ENCODE measurements around the gene PRR12.

Gene PRR12

DNA sequence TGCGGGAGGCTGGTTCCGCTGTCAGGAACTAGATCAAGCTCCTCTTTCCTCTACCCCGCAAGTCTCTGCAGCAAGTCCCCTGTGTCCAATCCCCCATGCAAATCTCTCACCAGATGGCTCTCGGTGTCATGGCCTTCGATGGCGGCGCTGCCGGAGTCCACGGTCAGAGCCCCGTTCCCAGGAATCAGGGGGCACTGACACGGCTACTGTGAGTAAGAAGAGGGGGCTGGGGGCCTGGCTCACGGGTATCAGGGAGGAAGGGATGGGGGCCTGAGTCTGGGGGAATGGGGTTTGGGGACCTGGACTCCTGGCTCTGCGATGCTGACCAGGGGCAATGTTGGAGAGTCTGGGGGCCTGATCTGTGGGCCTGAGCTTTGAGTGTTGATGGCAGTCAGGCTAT lies 55.0 kb downstream of the PRR12 start (continued):
- TF ChIP-seq, protein P1, sequence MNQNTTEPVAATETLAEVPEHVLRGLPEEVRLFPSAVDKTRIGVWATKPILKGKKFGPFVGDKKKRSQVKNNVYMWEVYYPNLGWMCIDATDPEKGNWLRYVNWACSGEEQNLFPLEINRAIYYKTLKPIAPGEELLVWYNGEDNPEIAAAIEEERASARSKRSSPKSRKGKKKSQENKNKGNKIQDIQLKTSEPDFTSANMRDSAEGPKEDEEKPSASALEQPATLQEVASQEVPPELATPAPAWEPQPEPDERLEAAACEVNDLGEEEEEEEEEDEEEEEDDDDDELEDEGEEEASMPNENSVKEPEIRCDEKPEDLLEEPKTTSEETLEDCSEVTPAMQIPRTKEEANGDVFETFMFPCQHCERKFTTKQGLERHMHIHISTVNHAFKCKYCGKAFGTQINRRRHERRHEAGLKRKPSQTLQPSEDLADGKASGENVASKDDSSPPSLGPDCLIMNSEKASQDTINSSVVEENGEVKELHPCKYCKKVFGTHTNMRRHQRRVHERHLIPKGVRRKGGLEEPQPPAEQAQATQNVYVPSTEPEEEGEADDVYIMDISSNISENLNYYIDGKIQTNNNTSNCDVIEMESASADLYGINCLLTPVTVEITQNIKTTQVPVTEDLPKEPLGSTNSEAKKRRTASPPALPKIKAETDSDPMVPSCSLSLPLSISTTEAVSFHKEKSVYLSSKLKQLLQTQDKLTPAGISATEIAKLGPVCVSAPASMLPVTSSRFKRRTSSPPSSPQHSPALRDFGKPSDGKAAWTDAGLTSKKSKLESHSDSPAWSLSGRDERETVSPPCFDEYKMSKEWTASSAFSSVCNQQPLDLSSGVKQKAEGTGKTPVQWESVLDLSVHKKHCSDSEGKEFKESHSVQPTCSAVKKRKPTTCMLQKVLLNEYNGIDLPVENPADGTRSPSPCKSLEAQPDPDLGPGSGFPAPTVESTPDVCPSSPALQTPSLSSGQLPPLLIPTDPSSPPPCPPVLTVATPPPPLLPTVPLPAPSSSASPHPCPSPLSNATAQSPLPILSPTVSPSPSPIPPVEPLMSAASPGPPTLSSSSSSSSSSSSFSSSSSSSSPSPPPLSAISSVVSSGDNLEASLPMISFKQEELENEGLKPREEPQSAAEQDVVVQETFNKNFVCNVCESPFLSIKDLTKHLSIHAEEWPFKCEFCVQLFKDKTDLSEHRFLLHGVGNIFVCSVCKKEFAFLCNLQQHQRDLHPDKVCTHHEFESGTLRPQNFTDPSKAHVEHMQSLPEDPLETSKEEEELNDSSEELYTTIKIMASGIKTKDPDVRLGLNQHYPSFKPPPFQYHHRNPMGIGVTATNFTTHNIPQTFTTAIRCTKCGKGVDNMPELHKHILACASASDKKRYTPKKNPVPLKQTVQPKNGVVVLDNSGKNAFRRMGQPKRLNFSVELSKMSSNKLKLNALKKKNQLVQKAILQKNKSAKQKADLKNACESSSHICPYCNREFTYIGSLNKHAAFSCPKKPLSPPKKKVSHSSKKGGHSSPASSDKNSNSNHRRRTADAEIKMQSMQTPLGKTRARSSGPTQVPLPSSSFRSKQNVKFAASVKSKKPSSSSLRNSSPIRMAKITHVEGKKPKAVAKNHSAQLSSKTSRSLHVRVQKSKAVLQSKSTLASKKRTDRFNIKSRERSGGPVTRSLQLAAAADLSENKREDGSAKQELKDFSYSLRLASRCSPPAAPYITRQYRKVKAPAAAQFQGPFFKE (tag by site-specific recombination; IDR thresholded peaks at IDR 0.05; ENCODE audit: borderline replicate concordance), result no peak

DNA sequence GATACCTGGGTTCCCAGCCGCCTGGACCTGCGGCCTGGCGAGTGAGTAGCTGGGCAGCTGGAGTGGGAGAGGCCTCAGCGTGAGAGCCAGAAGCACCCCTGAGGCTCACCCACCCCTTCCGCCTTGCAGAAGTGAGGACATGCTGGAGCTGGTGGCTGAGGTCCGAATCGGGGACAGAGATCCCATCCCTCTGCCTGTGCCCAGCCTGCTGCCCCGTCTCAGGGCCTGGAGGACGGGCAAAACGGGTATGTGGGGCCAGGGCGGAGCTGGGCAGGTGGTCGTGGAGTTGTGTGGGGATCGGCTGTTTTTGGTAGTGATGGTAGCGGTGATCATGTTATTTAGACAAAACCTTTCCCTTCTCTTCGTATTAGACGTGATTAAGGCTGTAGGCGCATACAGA lies 55.6 kb downstream of the PRR12 start:
- CTCF ChIA-PET, result interaction anchor here (0.7 to 1.2 kb wide), 2 partner anchors 9 to 25 kb away, joined by 3 read pairs; no protein-coding TSS in a partner anchor
- POLR2A ChIA-PET, result interaction anchor here (1.4 to 2.3 kb wide), 2 partner anchors 11 to 30 kb away, joined by 5 to 15 read pairs; partner anchors contain the start of gene PRMT1
- no peak overlapping the region for H3K4me3 ChIP-seq (ENCODE audit: low read depth, low read length)
- H3K27ac ChIP-seq (ENCODE audit: extremely low read depth, low read depth, low read length), result no peak overlapping the region
- H3K9me3 ChIP-seq (ENCODE audit: control insufficient read depth, insufficient read depth, low read depth, low read length), result no peaks in the 10 kb centered on the region
- H3K4me1 ChIP-seq (ENCODE audit: control insufficient read depth, insufficient read depth, low read length), result peaks cover 7% of the 10 kb centered on the region
- H3K36me3 ChIP-seq (ENCODE audit: control insufficient read depth in 2 of 2, insufficient read depth in 1 of 2, low read length in 2 of 2), result peaks cover 37 to 72% of the 10 kb centered on the region in 2 experiments
- no peak for TF ChIP-seq ZNF76 (tag by site-specific recombination; IDR thresholded peaks at IDR 0.05; ENCODE audit: borderline replicate concordance, low read depth)
- no peak for TF ChIP-seq ZBTB17 (tag by site-specific recombination; IDR thresholded peaks at IDR 0.05)
- no peak for TF ChIP-seq ZNF549 (tag by site-specific recombination; IDR thresholded peaks at IDR 0.05)
- no peak for TF ChIP-seq ZNF10 (tag by site-specific recombination; IDR thresholded peaks at IDR 0.05)
- TF ChIP-seq, protein P1 (tag by site-specific recombination; IDR thresholded peaks at IDR 0.05; ENCODE audit: borderline replicate concordance), result no peak
- no peak for TF ChIP-seq ZBTB20 (tag by site-specific recombination; IDR thresholded peaks at IDR 0.05)
- no peak for TF ChIP-seq ZNF664 (tag by site-specific recombination; IDR thresholded peaks at IDR 0.05)
- TF ChIP-seq SP2 (tag by site-specific recombination; IDR thresholded peaks at IDR 0.05), result no peak
- TF ChIP-seq ZFHX2 (tag by site-specific recombination; conservative IDR thresholded peaks at IDR 0.05), result no peak
- no peak for TF ChIP-seq ZNF48 (tag by site-specific recombination; IDR thresholded peaks at IDR 0.05)
- no peak for TF ChIP-seq ZNF670 (tag by site-specific recombination; IDR thresholded peaks at IDR 0.05; ENCODE audit: low read depth)
- TF ChIP-seq, protein P2, sequence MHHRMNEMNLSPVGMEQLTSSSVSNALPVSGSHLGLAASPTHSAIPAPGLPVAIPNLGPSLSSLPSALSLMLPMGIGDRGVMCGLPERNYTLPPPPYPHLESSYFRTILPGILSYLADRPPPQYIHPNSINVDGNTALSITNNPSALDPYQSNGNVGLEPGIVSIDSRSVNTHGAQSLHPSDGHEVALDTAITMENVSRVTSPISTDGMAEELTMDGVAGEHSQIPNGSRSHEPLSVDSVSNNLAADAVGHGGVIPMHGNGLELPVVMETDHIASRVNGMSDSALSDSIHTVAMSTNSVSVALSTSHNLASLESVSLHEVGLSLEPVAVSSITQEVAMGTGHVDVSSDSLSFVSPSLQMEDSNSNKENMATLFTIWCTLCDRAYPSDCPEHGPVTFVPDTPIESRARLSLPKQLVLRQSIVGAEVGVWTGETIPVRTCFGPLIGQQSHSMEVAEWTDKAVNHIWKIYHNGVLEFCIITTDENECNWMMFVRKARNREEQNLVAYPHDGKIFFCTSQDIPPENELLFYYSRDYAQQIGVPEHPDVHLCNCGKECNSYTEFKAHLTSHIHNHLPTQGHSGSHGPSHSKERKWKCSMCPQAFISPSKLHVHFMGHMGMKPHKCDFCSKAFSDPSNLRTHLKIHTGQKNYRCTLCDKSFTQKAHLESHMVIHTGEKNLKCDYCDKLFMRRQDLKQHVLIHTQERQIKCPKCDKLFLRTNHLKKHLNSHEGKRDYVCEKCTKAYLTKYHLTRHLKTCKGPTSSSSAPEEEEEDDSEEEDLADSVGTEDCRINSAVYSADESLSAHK (tag by site-specific recombination; IDR thresholded peaks at IDR 0.05), result no peak
- TF ChIP-seq ZNF157 (tag by site-specific recombination; IDR thresholded peaks at IDR 0.05), result no peak

Data from HEK293 (cell line).